H9 (cell line): Measurements from ENCODE around the gene TMA7B. TPM values are rescaled to one million over a fixed set of nuclear protein-coding genes. Genes with fewer than 3 reads are reported as not detected.

Experiments used
- DNase-seq: peaks from one replicate; pipeline ENCODE4 v3.0.0-alpha.2; 2017
- H2AFZ ChIP-seq: one replicate; pipeline ENCODE4 v1.6.1; 2013; ENCODE audit warnings: mild to moderate bottlenecking, low read length, control low read depth, moderate library complexity
- H2AK5ac ChIP-seq: 2 replicates; pipeline ENCODE4 v1.6.1; 2013; ENCODE audit warnings: low read length, control low read depth, mixed read lengths; ENCODE audit not compliant: insufficient read length
- H2BK120ac ChIP-seq: one replicate; pipeline ENCODE4 v1.6.1; 2013; ENCODE audit warnings: low read depth, mild to moderate bottlenecking, low read length, control low read depth, inconsistent platforms; ENCODE audit not compliant: poor library complexity, severe bottlenecking
- H2BK12ac ChIP-seq: 2 replicates; pipeline ENCODE4 v1.6.1; 2013; ENCODE audit warnings: low read length, control low read depth, mixed read lengths, low read depth; ENCODE audit not compliant: insufficient read length
- H2BK15ac ChIP-seq: 2 replicates; pipeline ENCODE4 v1.6.1; 2013; ENCODE audit warnings: low read depth, low read length, control low read depth
- H2BK20ac ChIP-seq: one replicate; pipeline ENCODE4 v1.6.1; 2013; ENCODE audit warnings: low read depth, mild to moderate bottlenecking, low read length, control low read depth, inconsistent platforms; ENCODE audit not compliant: poor library complexity, severe bottlenecking
- H2BK5ac ChIP-seq: 2 replicates; pipeline ENCODE4 v1.6.1; 2013; ENCODE audit warnings: low read length, control low read depth, mixed read lengths; ENCODE audit not compliant: insufficient read length
- H3K14ac ChIP-seq: 2 replicates; pipeline ENCODE4 v1.6.1; 2013; ENCODE audit warnings: low read length, control low read depth; ENCODE audit not compliant: insufficient read depth
- H3K18ac ChIP-seq: 2 replicates; pipeline ENCODE4 v1.6.1; 2013; ENCODE audit warnings: low read depth, mild to moderate bottlenecking, mixed read lengths, low read length, control low read depth; ENCODE audit not compliant: insufficient read length
- H3K23ac ChIP-seq: 2 replicates; pipeline ENCODE4 v1.6.1; 2013; ENCODE audit warnings: low read length, control low read depth, mixed read lengths, low read depth; ENCODE audit not compliant: insufficient read length
- H3K23me2 ChIP-seq: 2 replicates; pipeline ENCODE4 v1.6.1; 2013; ENCODE audit warnings: low read depth, mild to moderate bottlenecking, mixed read lengths, low read length, control low read depth; ENCODE audit not compliant: insufficient read length, poor library complexity, severe bottlenecking
- H3K27ac ChIP-seq: 2 replicates; pipeline ENCODE4 v1.5.1; 2013; ENCODE audit warnings: low read length, control low read depth, mixed read lengths, low read depth; ENCODE audit not compliant: insufficient read length
- H3K27me3 ChIP-seq: 2 replicates; pipeline ENCODE4 v1.6.1; 2013; ENCODE audit warnings: low read length, control low read depth, inconsistent platforms; ENCODE audit not compliant: insufficient read depth
- H3K4ac ChIP-seq: 2 replicates; pipeline ENCODE4 v1.6.1; 2013; ENCODE audit warnings: low read depth, mild to moderate bottlenecking, control low read depth, inconsistent platforms, low read length, moderate library complexity
- H3K4me1 ChIP-seq: 2 replicates; pipeline ENCODE4 v1.6.1; 2013; ENCODE audit warnings: low read length, control low read depth, inconsistent platforms; ENCODE audit not compliant: insufficient read depth
- H3K4me2 ChIP-seq: 2 replicates; pipeline ENCODE4 v1.6.1; 2013; ENCODE audit warnings: low read length, control low read depth, mixed read lengths; ENCODE audit not compliant: insufficient read length, insufficient read depth
- H3K56ac ChIP-seq: 2 replicates; pipeline ENCODE4 v1.6.1; 2013; ENCODE audit warnings: low read depth, mild to moderate bottlenecking, mixed read lengths, low read length, control low read depth; ENCODE audit not compliant: insufficient read length
- H3K79me1 ChIP-seq: 2 replicates; pipeline ENCODE4 v1.6.1; 2013; ENCODE audit warnings: low read depth, mild to moderate bottlenecking, moderate library complexity, low read length, control low read depth, inconsistent platforms; ENCODE audit not compliant: insufficient read depth, poor library complexity, severe bottlenecking
- H3K79me2 ChIP-seq: 2 replicates; pipeline ENCODE4 v1.6.1; 2013; ENCODE audit warnings: low read length, control low read depth, inconsistent platforms; ENCODE audit not compliant: insufficient read depth
- H3K9ac ChIP-seq: 2 replicates; pipeline ENCODE4 v1.6.1; 2013; ENCODE audit warnings: low read length, control low read depth, mixed read lengths; ENCODE audit not compliant: insufficient read length; ENCODE audit errors: extremely low read depth
- H3K9me3 ChIP-seq: one replicate; pipeline ENCODE4 v1.6.1; 2013; ENCODE audit warnings: low read depth, low read length, inconsistent platforms; ENCODE audit not compliant: control insufficient read depth
- H3T11ph ChIP-seq: one replicate; pipeline ENCODE4 v1.6.1; 2013; ENCODE audit warnings: mild to moderate bottlenecking, low read length, control low read depth, inconsistent platforms
- H4K20me1 ChIP-seq: one replicate; pipeline ENCODE4 v1.6.1; 2013; ENCODE audit not compliant: control insufficient read depth, insufficient read length, insufficient read depth
- H4K5ac ChIP-seq: 2 replicates; pipeline ENCODE4 v1.6.1; 2013; ENCODE audit warnings: low read depth, mild to moderate bottlenecking, mixed read lengths, low read length, control low read depth; ENCODE audit not compliant: insufficient read length
- H4K8ac ChIP-seq: replicated peaks from 2 replicates; pipeline ENCODE4 v1.6.1; 2013; ENCODE audit warnings: low read length, control low read depth, mixed read lengths, low read depth; ENCODE audit not compliant: insufficient read length
- H4K91ac ChIP-seq: 2 replicates; pipeline ENCODE4 v1.6.1; 2013; ENCODE audit warnings: low read depth, mild to moderate bottlenecking, moderate library complexity, mixed read lengths, low read length, control low read depth; ENCODE audit not compliant: insufficient read length
- H3K27ac Mint-ChIP-seq, 3 experiments: 2 replicates in 2 of 3; 3 replicates in 1 of 3; pipeline ENCODE4 v1.8.0; 2020 to 2021; ENCODE audit warnings: mixed read lengths in 3 of 3, mild to moderate bottlenecking in 1 of 3, moderate library complexity in 1 of 3
- H3K27me3 Mint-ChIP-seq: 2 replicates; pipeline ENCODE4 v1.8.0; 2021; ENCODE audit warnings: low read depth, mild to moderate bottlenecking, moderate library complexity, mixed read lengths
- H3K36me3 Mint-ChIP-seq, 3 experiments: 2 replicates in 2 of 3; 3 replicates in 1 of 3; pipeline ENCODE4 v1.8.0; 2020 to 2021; ENCODE audit warnings: low read depth in 3 of 3, mixed read lengths in 3 of 3; ENCODE audit not compliant: insufficient read depth in 1 of 3
- H3K4me1 Mint-ChIP-seq, 2 experiments: 2 replicates each; pipeline ENCODE4 v1.8.0; 2020; ENCODE audit warnings: mixed read lengths in 2 of 2
- H3K4me3 Mint-ChIP-seq, 2 experiments: 2 replicates in 1 of 2; 3 replicates in 1 of 2; pipeline ENCODE4 v1.8.0; 2020 to 2021; ENCODE audit warnings: mild to moderate bottlenecking in 2 of 2, mixed read lengths in 2 of 2, moderate library complexity in 1 of 2
- H3K9me3 Mint-ChIP-seq, 2 experiments: 2 replicates in 1 of 2; 3 replicates in 1 of 2; pipeline ENCODE4 v1.8.0; 2020; ENCODE audit warnings: mild to moderate bottlenecking in 2 of 2, mixed read lengths in 2 of 2, moderate library complexity in 1 of 2
- WGBS: extraction: QIAGEN DNeasy Blood & Tissue Kit; methylation state at CpG from one replicate; pipeline ENCODE4 v1.1.7; 2013; ENCODE audit warnings: missing lambda C conversion rate, low lambda C conversion rate, mixed read lengths; ENCODE audit not compliant: insufficient read length; ENCODE audit errors: extremely low coverage; 5-methylcytosine and 5-hydroxymethylcytosine counted together
- total RNA-seq: library from RNA; stranded (reverse); gene quantifications from 2 replicates; pipeline ENCODE4 v1.2.1, GENCODE V29; 2021
- TF ChIP-seq, protein P1 (sequence below): fragments of 200-600 bp; sonication (generic); conservative IDR thresholded peaks from 3 replicates; pipeline ENCODE4 v1.8.0; 2021; ENCODE audit warnings: antibody characterized with exemption, mild to moderate bottlenecking

The TMA7B gene
- total RNA-seq, 1 experiment from 2014 or later, result not detected

DNA sequence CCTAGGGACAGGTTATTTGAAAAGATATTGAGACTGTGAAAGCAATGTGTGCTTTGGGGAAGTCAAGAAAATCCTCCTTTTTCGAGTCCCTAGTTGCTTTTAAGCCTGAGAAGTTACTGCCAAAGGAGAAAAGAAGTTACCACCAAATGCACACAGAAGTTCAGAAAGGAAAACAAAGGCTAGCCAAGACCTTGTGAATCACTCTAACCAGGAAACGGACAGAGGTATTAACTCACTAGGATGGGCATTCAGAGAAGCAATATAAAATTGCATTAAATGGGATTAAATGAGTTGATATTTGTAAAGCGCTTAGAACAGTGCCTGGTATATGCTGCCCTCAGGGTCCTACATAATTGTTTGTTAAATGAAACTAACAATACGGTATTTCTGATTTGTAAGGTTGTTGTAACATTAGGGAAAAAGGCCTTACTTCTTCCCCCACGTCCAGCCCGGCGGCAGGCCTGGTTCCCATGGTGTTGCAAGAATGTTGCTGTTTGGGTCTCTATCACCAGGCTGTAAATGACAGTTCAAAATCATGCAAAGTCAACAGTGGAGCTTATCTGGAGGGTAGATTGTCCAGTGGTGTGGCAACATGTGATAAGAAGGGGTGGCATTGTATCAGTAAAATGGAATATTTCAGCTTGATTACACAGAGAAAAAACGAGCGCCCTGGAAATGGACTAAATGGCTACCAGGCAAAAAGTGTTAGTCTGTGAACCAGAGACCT is 7.1 kb downstream of the TMA7B start:
- H2AFZ ChIP-seq, result no peak overlapping the region

More for the DNA sequence above, 7.1 kb downstream of the TMA7B start:
- H3K9me3 ChIP-seq, result no peaks in the 10 kb centered on the region
- no peak overlapping the region for H3K27ac Mint-ChIP-seq
- H3K23ac ChIP-seq, result no peak overlapping the region
- H3K36me3 Mint-ChIP-seq, result no peaks in the 10 kb centered on the region
- H3K4me2 ChIP-seq, result no peak overlapping the region
- no peak overlapping the region for H3K9ac ChIP-seq
- H3K79me2 ChIP-seq, result no peaks in the 10 kb centered on the region
- H2BK15ac ChIP-seq, result no peak overlapping the region
- H2BK5ac ChIP-seq, result no peak overlapping the region
- no peak overlapping the region for H4K91ac ChIP-seq
- H3K56ac ChIP-seq, result no peak overlapping the region
- H3T11ph ChIP-seq, result no peak overlapping the region
- H3K4me1 Mint-ChIP-seq, result peaks cover 13 to 15% of the 10 kb centered on the region in 2 experiments
- no peak overlapping the region for H2BK20ac ChIP-seq
- peaks cover 19% of the 10 kb centered on the region for H3K27me3 Mint-ChIP-seq
- WGBS, result no CpG with 5 or more reads among the region's 9 CpGs
- no peaks in the 10 kb centered on the region for H3K27me3 ChIP-seq
- H3K18ac ChIP-seq, result no peak overlapping the region
- no peak overlapping the region for H2BK120ac ChIP-seq
- H3K23me2 ChIP-seq, result no peaks in the 10 kb centered on the region
- H3K4me1 ChIP-seq, result no peaks in the 10 kb centered on the region
- H3K4me3 Mint-ChIP-seq, result no peak overlapping the region
- no peaks in the 10 kb centered on the region for H3K9me3 Mint-ChIP-seq
- H4K8ac ChIP-seq, result no peak overlapping the region
- no peak overlapping the region for H2AK5ac ChIP-seq
- TF ChIP-seq, protein P1, sequence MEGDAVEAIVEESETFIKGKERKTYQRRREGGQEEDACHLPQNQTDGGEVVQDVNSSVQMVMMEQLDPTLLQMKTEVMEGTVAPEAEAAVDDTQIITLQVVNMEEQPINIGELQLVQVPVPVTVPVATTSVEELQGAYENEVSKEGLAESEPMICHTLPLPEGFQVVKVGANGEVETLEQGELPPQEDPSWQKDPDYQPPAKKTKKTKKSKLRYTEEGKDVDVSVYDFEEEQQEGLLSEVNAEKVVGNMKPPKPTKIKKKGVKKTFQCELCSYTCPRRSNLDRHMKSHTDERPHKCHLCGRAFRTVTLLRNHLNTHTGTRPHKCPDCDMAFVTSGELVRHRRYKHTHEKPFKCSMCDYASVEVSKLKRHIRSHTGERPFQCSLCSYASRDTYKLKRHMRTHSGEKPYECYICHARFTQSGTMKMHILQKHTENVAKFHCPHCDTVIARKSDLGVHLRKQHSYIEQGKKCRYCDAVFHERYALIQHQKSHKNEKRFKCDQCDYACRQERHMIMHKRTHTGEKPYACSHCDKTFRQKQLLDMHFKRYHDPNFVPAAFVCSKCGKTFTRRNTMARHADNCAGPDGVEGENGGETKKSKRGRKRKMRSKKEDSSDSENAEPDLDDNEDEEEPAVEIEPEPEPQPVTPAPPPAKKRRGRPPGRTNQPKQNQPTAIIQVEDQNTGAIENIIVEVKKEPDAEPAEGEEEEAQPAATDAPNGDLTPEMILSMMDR, result no peak
- no peak overlapping the region for H3K14ac ChIP-seq
- H3K79me1 ChIP-seq, result no peaks in the 10 kb centered on the region
- H3K4ac ChIP-seq, result no peak overlapping the region
- H3K27ac ChIP-seq, result no peak overlapping the region
- H2BK12ac ChIP-seq, result no peak overlapping the region
- no peak overlapping the region for H4K5ac ChIP-seq
- DNase-seq, result no peak
- no peaks in the 10 kb centered on the region for H4K20me1 ChIP-seq
